Stimulated activated effector memory CD8-positive, alpha-beta T cell treated with anti-CD3 and anti-CD28 coated beads, Interleukin-12 subunit alpha, Interleukin-12 subunit beta, amount 100 ng/mL, for 72 hours (primary cell): ENCODE results near the gene GCNT4.
A peak's percentile ranks its signal among the peaks of the same experiment; 100 is the strongest.
"Not testable (repeated sequence)": the region's sequence is repeated elsewhere in the genome, so short reads cannot be mapped to it uniquely, and the experiment has no call there.

Source experiments
- ATAC-seq: fragments of 150-1000 bp; cut with Tn5 transposase; 2 replicates; pipeline ENCODE4 v1.10.0; 2021
- DNase-seq, 2 donors: peaks; one replicate each; pipeline ENCODE4 v3.0.0; 2021 to 2022; ENCODE audit warnings: low spot score in 2 of 2
- H3K27ac Mint-ChIP-seq: one replicate; pipeline ENCODE4 v1.8.0; 2022; ENCODE audit warnings: mild to moderate bottlenecking, mixed read lengths
- H3K36me3 Mint-ChIP-seq: one replicate; pipeline ENCODE4 v1.8.0; 2022; ENCODE audit warnings: mild to moderate bottlenecking, mixed read lengths
- H3K4me1 Mint-ChIP-seq: one replicate; pipeline ENCODE4 v1.8.0; 2022; ENCODE audit warnings: mixed read lengths
- H3K4me3 Mint-ChIP-seq: one replicate; pipeline ENCODE4 v1.8.0; 2022; ENCODE audit warnings: mild to moderate bottlenecking, mixed read lengths
- H3K9me3 Mint-ChIP-seq: one replicate; pipeline ENCODE4 v1.8.0; 2022; ENCODE audit warnings: mixed read lengths

The GCNT4 gene, protein sequence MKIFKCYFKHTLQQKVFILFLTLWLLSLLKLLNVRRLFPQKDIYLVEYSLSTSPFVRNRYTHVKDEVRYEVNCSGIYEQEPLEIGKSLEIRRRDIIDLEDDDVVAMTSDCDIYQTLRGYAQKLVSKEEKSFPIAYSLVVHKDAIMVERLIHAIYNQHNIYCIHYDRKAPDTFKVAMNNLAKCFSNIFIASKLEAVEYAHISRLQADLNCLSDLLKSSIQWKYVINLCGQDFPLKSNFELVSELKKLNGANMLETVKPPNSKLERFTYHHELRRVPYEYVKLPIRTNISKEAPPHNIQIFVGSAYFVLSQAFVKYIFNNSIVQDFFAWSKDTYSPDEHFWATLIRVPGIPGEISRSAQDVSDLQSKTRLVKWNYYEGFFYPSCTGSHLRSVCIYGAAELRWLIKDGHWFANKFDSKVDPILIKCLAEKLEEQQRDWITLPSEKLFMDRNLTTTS

DNA sequence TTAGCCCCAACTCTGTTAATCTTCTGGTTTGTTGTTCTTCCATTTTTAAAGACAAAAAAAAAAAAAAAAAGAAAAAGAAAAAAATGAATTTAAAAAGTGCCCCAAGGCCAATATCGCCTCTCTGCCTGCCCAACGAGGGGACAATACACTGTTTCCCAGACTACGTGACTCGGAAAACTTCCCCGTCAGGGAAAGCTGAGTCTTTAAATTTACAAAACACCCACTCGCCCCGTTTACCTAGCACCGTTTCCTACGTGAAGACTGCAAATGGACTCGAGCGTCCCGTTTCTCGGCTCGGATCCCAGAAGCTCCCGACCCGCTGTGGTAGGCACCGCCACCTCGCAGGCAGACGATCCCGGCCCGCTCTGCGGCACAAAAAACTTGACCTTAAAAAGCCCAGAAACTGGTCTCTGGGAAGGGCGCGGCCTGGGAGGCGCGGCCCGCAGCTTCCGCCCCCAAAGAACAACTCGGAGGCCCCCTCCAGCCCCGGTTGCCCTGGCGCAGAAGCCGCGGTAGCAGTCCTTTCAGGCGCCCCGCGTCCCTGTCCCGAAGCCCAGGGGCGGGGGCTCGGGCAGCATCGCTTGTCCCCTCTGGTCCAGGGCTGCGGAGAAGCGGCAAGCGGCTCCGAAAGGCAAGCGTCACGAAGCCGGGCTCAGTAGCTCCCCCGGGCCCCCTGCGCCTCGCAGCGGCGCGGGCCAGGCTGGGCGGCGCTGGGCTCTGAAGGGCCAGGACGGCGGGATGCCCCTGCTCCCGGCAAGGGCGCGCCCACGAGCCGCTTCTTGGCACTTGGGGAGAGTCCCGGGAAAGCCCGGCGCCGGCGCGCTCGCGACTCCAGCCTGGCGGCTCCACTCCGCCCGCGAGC lies at the start of gene GCNT4:
Gene GCNT4 (minus strand): TSS at position 367 of the 862 bp plus-strand sequence. CDS start 22,521 bp downstream, outside the sequence.
- H3K27ac Mint-ChIP-seq: peak within 1 kb of the TSS; percentile 41
- H3K36me3 Mint-ChIP-seq: no peaks in the 10 kb centered on the region
- peak within 1 kb of the TSS; percentile 78 for H3K4me3 Mint-ChIP-seq
- ATAC-seq (peak; percentile 48), DNase-seq (peak; percentile 27 to 72)
- H3K9me3 Mint-ChIP-seq: no peaks in the 10 kb centered on the region
- H3K4me1 Mint-ChIP-seq: peaks cover 53% of the 10 kb centered on the region

DNA sequence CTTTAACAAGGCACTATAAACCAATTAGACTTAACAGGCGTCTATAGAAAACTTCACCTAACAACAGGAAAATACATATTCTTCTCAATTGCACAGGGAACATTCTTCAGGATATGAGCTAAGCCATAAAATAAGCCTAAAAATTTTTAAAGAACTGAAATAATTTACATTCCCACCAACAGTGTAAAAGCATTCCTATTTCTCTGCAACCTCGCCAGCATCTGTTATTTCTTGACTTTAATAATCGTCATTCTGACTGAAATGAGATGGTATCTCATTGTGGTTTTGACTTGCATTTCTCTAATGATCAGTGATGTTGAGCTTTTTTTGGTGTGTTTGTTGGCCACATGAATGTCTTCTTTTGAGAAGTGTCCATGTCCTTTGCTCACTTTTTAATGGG lies 43.6 kb upstream of the GCNT4 start:
- not testable (repeated sequence) for H3K9me3 Mint-ChIP-seq, H3K27ac Mint-ChIP-seq, DNase-seq, H3K36me3 Mint-ChIP-seq, H3K4me1 Mint-ChIP-seq, ATAC-seq, H3K4me3 Mint-ChIP-seq

DNA sequence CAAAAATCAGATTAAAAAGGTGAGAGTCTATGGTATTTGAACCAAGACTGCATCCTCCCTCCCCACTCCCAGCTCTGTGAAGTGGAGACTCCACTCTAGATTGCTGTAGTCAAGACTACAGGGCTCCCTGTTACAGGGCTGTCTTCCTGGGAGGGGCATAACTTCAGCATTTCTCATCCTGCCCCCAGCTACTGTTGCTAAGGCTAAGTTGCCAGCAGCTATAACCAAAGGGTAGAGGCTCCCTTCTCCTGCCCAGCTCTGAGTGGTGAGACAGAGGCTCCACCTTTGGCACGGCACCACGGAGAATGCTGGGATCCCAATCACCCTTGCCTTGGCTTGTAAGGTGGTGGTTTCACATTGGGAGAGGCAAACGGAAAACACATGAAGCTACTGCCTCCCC lies 39.2 kb upstream of the GCNT4 start:
- Mint-ChIP-seq H3K36me3 (no peaks in the 10 kb centered on the region), H3K9me3 (no peaks in the 10 kb centered on the region), H3K4me3 (no peak overlapping the region), H3K4me1 (peaks cover 20% of the 10 kb centered on the region), H3K27ac (no peak overlapping the region)
- DNase-seq (no peak), ATAC-seq (no peak)

DNA sequence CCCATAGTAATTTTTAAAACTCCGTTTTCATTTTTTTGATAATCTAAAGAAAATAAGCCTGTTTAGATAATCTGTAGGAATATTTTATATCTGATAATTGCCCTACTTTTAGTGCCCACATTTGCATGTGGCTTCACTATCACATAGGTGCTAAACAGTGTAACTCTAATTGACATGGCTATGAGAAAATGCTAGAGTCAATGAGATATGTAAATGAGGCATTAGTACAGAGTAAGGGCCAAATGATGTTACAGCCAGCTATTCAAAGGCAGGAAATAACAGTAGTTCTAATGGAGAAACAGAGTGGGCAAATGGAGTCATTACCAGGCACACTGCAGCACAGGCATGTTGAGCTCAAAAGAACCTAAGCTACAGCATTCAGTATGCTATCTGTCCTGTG lies 37.3 kb upstream of the GCNT4 start:
- H3K4me1 Mint-ChIP-seq: peaks cover 17% of the 10 kb centered on the region
- H3K9me3 Mint-ChIP-seq: no peaks in the 10 kb centered on the region
- H3K4me3 Mint-ChIP-seq: no peak overlapping the region
- H3K27ac Mint-ChIP-seq: no peak overlapping the region
- no peaks in the 10 kb centered on the region for H3K36me3 Mint-ChIP-seq
- DNase-seq (no peak), ATAC-seq (no peak)

DNA sequence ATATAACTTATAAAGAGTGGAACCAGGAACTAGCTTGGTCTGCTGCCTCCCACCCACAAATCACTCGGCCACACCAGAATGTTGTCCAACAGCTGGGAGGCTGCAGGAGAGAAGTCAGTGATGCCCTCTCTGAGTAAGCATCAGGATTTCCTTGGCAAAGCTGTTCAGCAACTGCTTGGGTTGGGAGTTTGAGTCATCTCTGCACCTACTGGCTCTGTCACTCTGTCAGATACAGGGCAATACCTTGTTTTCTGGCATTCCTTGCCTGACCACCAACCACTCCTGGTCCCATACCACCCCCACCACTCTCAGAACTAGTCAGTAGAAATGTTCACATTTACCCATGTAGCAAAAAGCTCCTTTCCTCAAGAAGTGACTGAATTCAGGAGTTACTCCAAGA lies 36.8 kb upstream of the GCNT4 start:
- H3K4me3 Mint-ChIP-seq: no peak overlapping the region
- no peaks in the 10 kb centered on the region for H3K36me3 Mint-ChIP-seq
- H3K27ac Mint-ChIP-seq: no peak overlapping the region
- no peaks in the 10 kb centered on the region for H3K9me3 Mint-ChIP-seq
- H3K4me1 Mint-ChIP-seq: peaks cover 15% of the 10 kb centered on the region
- peak; percentile 93 for ATAC-seq
- DNase-seq: no peak

DNA sequence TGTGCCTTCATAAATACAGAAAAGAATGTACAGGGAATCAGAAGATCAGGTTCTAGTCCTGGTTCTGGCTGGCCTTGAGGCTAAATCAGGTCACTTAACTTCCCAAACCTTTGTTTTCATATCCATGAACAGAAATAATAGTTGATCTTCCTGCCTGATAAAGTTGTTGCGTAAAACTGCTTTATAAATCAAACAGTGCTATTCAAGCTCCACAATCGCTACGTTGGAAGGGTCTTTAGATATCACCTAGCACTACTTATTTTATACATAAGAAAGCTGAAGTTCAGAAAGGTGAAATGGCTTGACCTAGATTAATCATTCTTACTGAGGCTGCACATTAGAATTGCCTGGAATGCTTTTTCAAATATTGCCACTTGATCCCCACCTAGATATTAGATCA lies 36.3 kb upstream of the GCNT4 start:
- ATAC-seq: no peak
- Mint-ChIP-seq H3K36me3 (no peaks in the 10 kb centered on the region), H3K27ac (no peak overlapping the region), H3K9me3 (no peaks in the 10 kb centered on the region), H3K4me1 (peaks cover 15% of the 10 kb centered on the region), H3K4me3 (no peak overlapping the region)
- no peak for DNase-seq

DNA sequence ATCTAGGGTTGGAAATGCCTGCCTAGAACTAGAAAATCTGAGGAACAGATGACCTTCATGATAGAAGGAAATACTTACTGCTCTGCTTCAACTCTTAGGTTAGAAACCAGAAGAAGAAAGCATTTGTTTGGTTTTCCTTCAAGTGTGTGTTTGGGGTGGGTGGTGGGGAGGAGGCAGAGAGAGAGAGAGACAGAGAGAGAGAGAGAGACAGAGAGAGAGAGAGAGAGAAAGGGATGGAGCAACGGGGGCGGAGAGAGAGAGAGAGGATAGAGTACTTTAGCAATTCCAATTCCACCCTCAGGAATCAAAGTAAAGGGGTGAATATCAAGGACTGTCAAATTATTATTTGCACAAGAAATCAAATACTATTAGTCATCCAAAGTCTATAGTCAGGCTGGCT lies 29.2 kb upstream of the GCNT4 start:
- H3K27ac Mint-ChIP-seq: no peak overlapping the region
- no peaks in the 10 kb centered on the region for H3K36me3 Mint-ChIP-seq
- no peaks in the 10 kb centered on the region for H3K9me3 Mint-ChIP-seq
- ATAC-seq (no peak), DNase-seq (no peak)
- H3K4me3 Mint-ChIP-seq: no peak overlapping the region
- H3K4me1 Mint-ChIP-seq: no peaks in the 10 kb centered on the region

DNA sequence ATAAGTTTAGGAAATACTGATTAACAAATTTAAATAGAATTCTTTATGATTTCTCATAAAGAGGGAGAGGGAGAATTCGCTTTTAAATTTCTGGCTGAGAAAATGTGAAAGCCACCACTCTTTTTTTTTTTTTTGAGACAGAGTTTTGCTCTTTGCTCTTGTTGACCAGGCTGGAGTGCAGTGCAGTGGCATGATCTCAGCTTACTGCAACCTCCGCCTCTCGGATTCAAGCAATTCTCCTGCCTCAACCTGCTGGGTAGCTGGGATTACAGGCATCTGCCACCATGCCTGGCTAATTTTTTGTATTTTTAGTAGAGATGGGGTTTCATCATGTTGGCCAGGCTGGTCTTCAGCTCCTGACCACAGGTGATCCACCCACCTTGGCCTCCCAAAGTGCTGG lies 27.0 kb upstream of the GCNT4 start:
- H3K9me3 Mint-ChIP-seq: not testable (repeated sequence)

DNA sequence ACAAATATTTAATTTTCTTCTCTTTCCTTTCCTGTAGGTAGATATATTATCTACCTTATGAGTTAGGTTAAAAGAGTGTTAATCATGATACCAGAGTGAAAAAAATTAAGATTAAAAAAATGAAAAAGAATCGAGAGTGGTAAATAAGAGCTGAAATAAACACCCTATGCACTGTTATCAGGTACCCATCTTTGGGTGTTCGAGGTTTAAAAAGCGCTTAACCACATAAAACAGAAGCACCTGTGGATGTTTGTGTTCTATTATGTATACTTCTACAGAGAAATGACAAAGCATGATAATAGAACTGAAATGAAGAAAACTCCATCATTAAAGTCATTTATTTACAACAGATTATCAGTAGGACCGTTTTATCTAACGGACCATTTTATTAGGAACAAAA lies 25.7 kb upstream of the GCNT4 start:
- no peak overlapping the region for H3K4me3 Mint-ChIP-seq
- ATAC-seq (no peak), DNase-seq (no peak)
- no peaks in the 10 kb centered on the region for H3K36me3 Mint-ChIP-seq
- no peaks in the 10 kb centered on the region for H3K9me3 Mint-ChIP-seq
- H3K27ac Mint-ChIP-seq: no peak overlapping the region
- no peaks in the 10 kb centered on the region for H3K4me1 Mint-ChIP-seq

More for the DNA sequence above, 27.0 kb upstream of the GCNT4 start:
- H3K4me1 Mint-ChIP-seq, ATAC-seq, H3K4me3 Mint-ChIP-seq, H3K36me3 Mint-ChIP-seq, DNase-seq, H3K27ac Mint-ChIP-seq: not testable (repeated sequence)

DNA sequence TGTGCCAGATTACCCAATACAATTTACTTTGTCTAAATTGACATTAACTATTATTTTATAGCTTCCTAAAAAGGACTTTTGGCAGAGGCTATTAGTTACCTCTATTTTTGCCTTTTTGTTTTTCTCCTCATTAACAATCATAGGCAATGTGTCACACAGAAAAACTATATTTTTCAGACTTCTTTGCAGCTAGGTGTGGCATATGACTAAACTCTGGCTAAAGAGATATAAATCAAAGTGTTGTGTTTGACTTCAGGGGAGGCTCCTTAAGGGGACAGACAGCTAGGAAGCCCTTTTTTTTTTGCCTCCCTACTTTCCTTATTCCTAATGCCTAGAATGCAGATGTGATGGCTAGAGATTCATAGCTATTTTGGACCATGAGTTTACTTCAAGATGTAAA lies 19.7 kb upstream of the GCNT4 start:
- DNase-seq: no peak
- ATAC-seq: no peak
- no peak overlapping the region for H3K4me3 Mint-ChIP-seq
- no peaks in the 10 kb centered on the region for H3K9me3 Mint-ChIP-seq
- H3K36me3 Mint-ChIP-seq: no peaks in the 10 kb centered on the region
- no peaks in the 10 kb centered on the region for H3K4me1 Mint-ChIP-seq
- H3K27ac Mint-ChIP-seq: no peak overlapping the region

DNA sequence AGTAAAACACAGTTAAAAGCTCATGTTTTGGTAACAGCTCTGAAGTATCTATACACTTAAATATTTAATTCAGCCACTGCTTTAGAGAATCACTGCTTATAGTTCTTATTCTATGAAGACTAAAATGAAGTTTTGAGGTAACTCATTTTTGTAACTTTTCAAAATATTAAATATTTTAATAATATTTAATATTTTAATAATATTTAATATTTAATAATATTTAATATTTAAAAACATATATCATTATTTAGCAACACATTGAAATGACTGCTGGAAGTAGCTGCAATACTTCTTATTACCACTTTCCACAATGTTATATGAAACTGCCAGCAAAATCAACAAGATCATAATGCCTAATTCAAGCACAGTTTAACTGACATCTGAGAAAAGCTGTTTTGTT lies 18.7 kb upstream of the GCNT4 start:
- Mint-ChIP-seq H3K4me3 (no peak overlapping the region), H3K9me3 (no peaks in the 10 kb centered on the region), H3K36me3 (no peaks in the 10 kb centered on the region), H3K4me1 (no peaks in the 10 kb centered on the region), H3K27ac (no peak overlapping the region)
- ATAC-seq (no peak), DNase-seq (no peak)

DNA sequence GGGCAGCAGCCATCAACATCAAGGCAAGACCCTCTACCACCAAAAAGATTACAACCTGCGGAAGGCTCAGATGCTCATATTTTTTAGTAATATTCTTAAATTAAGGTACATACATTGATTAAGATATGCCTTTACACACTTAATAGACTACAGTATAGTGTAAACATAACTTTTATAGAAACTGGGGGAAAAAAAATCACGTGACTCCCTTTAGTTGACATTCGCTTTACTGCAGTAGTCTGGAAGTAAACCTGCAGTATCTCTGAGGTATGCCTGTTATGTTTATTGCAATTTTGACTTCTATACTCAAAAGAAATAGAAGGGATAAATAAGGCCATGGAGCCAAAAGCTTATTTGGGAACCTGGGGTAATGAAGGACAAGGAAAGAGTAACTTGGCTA lies 15.1 kb upstream of the GCNT4 start:
- DNase-seq (no peak), ATAC-seq (no peak)
- Mint-ChIP-seq H3K36me3 (no peaks in the 10 kb centered on the region), H3K4me1 (peaks cover 6% of the 10 kb centered on the region), H3K9me3 (no peaks in the 10 kb centered on the region), H3K4me3 (no peak overlapping the region), H3K27ac (no peak overlapping the region)

DNA sequence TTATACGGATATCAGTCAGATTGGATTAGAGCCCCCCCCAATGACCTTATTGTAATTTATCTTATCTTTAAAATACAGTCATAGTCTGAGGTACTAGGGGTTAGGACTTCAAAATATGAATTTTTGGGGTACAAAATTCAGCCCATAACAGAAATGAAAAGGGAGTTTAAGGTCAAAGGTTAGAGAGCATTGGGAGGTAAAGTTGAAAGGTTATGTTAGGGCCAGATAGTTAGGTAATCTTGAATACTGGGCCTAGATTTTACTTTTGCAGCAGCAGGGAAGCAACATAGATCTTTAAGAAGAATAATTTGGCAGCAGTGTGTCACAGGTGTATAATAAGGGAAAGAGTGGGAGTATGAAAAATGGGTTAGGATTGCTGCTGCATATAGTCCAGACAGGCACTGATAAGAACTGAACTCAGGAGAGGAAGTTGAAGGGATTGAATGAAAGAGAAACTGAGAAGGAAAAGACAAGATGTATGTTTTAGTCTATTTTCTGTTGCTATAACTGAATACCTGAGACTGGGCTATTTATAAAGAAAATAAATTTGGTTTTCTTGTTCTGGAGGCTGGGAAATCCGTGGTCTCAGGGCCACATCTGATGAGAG lies 10.7 kb upstream of the GCNT4 start:
- DNase-seq (no peak), ATAC-seq (no peak)
- no peaks in the 10 kb centered on the region for H3K36me3 Mint-ChIP-seq
- no peak overlapping the region for H3K27ac Mint-ChIP-seq
- H3K4me1 Mint-ChIP-seq: peaks cover 6% of the 10 kb centered on the region
- no peaks in the 10 kb centered on the region for H3K9me3 Mint-ChIP-seq
- no peak overlapping the region for H3K4me3 Mint-ChIP-seq

DNA sequence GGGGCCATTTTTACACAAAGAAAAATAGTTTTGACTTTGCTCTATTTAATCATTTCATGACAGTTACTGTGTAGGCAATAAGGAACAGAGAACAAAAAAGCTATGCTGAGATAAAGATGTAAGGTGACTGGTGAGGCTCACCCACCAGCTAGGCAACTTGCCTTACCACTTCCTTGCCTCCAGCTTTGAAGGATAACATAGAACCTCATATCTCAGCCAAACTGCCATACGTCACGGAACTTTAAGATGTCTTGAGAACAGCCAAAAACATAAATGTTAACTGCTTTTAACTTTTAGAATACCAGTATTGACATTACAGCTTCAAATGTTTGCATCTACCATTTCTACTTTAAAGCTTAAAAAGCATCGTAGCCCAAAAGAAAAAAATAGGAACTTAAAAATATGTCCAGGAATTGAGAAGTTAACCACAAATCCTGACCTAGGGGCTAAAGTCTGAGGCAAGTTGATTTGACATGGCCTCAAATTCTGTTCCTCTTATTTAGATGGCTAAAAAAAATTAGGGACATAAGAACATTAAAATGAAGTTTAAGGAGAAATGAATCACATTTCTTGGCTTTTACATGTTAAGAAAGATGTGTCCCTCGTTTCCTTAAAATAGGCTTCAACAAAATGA lies 7.7 kb upstream of the GCNT4 start:
- Mint-ChIP-seq H3K4me1 (peaks cover 6% of the 10 kb centered on the region), H3K9me3 (no peaks in the 10 kb centered on the region), H3K36me3 (no peaks in the 10 kb centered on the region), H3K4me3 (no peak overlapping the region), H3K27ac (no peak overlapping the region)
- ATAC-seq (no peak), DNase-seq (no peak)

DNA sequence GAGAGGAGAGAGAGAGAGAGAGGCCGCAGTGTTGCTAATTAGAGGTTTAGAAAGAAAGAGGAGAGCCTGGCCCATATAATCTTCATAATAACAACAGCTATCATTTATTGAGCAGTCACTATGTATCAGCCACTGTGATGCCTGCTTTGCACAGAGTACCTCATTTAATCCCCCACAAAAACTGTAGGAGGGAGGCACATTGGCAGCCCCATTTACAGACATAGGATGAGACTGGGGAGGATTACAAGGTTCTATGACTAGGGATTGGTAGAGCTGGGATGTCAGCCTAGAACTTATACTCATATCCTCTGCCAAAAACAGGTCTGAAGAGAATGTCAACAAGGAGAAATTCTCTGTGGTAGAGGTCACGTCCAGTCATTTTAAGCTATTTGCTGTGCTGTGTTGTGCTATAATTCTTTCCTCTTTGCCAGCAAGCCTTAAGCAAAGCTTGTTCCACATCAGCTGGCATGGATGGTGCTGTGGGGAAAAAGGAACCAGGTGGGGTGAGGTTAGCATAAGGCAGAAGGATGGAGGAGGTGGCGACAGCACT lies 6.7 kb upstream of the GCNT4 start:
- Mint-ChIP-seq H3K27ac (no peak overlapping the region), H3K36me3 (no peaks in the 10 kb centered on the region), H3K4me3 (no peak overlapping the region), H3K4me1 (peaks cover 13% of the 10 kb centered on the region), H3K9me3 (no peaks in the 10 kb centered on the region)
- DNase-seq (no peak), ATAC-seq (peak; percentile 31)
